Endothelial cell of umbilical vein (primary cell): ENCODE data around the gene TM9SF4. TPM values are rescaled to one million over a fixed set of nuclear protein-coding genes. Genes with fewer than 3 reads are reported as not detected.

Experiments used
- BruUV-seq: library from RNA; stranded (reverse); fragments of 400-500 nt; replicated peaks from 2 replicates; lab custom pipeline; 2021; lab: Mats Ljungman, UMichigan
- CTCF ChIA-PET: fragments of 300-600, 350-600 bp; sonication (Branson Sonifier 250); formaldehyde crosslinking; loops from one replicate; lab custom pipeline; 2021; ENCODE audit warnings: antibody characterized with exemption, inconsistent platforms; lab: Charles Lee
- POLR2A ChIA-PET: fragments of 300-600, 350-600 bp; sonication (Branson Sonifier 250); formaldehyde crosslinking; loops from one replicate; lab custom pipeline; 2021; ENCODE audit warnings: antibody characterized with exemption, inconsistent platforms; lab: Charles Lee
- DNase-seq: peaks from one replicate; pipeline ENCODE4 v3.0.0-alpha.2; 2011; ENCODE audit warnings: low read depth, low spot score
- FAIRE-seq: peaks from 2 replicates; lab custom pipeline; 2011; peaks lifted over from hg19 to GRCh38; lab: Jason Lieb, UNC
- H2AFZ ChIP-seq: 2 replicates; pipeline ENCODE4 v1.6.0; 2012; ENCODE audit warnings: low read depth, low read length, control low read depth, inconsistent platforms
- H3K27ac ChIP-seq: 2 replicates; pipeline ENCODE4 v1.5.1; 2011; ENCODE audit warnings: low read depth, mild to moderate bottlenecking, control low read depth, low read length, moderate library complexity; ENCODE audit not compliant: insufficient read depth
- H3K27me3 ChIP-seq, 2 experiments: 2 replicates each; pipeline versions ENCODE4 v1.6.0 to v1.6.1; 2011; ENCODE audit warnings: low read length in 2 of 2, mixed read lengths in 1 of 2; ENCODE audit not compliant: control insufficient read depth in 2 of 2, insufficient read depth in 2 of 2
- H3K36me3 ChIP-seq, 2 experiments: 2 replicates in 1 of 2; 3 replicates in 1 of 2; pipeline ENCODE4 v1.5.1; 2011; ENCODE audit warnings: low read length in 2 of 2, mild to moderate bottlenecking in 1 of 2, moderate library complexity in 1 of 2; ENCODE audit not compliant: control insufficient read depth in 2 of 2, insufficient read depth in 2 of 2; ENCODE audit errors: extremely low read depth in 1 of 2
- H3K4me1 ChIP-seq: 3 replicates; pipeline ENCODE4 v1.5.1; 2011; ENCODE audit warnings: mild to moderate bottlenecking, low read length; ENCODE audit not compliant: control insufficient read depth, insufficient read depth; ENCODE audit errors: extremely low read depth
- H3K4me2 ChIP-seq: 2 replicates; pipeline ENCODE4 v1.6.1; 2011; ENCODE audit warnings: low read length, control low read depth, mixed read lengths; ENCODE audit not compliant: insufficient read depth
- H3K4me3 ChIP-seq, 3 experiments: fragments of 200-600 bp in 1 of 3; sonication (generic), shearing (Covaris generic) in 1 of 3; replicated peaks in 1 of 3; 2 replicates each; pipeline ENCODE4 v1.5.1; 2011 to 2016; ENCODE audit warnings: control low read depth in 3 of 3, low read length in 3 of 3, mild to moderate bottlenecking in 2 of 3, inconsistent platforms in 1 of 3, low read depth in 1 of 3, moderate library complexity in 1 of 3; ENCODE audit not compliant: insufficient read depth in 1 of 3
- H3K79me2 ChIP-seq: 2 replicates; pipeline ENCODE4 v1.6.0; 2012; ENCODE audit warnings: low read length, inconsistent platforms; ENCODE audit not compliant: control insufficient read depth, insufficient read depth
- H3K9ac ChIP-seq: replicated peaks from 2 replicates; pipeline ENCODE3; 2011; ENCODE audit warnings: low read length, control low read depth; ENCODE audit not compliant: insufficient read depth; ENCODE audit errors: extremely low read depth
- H3K9me1 ChIP-seq: replicated peaks from 3 replicates; pipeline ENCODE4 v1.6.0; 2011; ENCODE audit warnings: mild to moderate bottlenecking, low read length; ENCODE audit not compliant: control insufficient read depth, insufficient read depth; ENCODE audit errors: extremely low read depth
- H3K9me3 ChIP-seq: replicated peaks from 2 replicates; pipeline ENCODE4 v1.5.1; 2012; ENCODE audit warnings: low read length, inconsistent platforms; ENCODE audit not compliant: control insufficient read depth, insufficient read depth
- H4K20me1 ChIP-seq: replicated peaks from 2 replicates; pipeline ENCODE3; 2011; ENCODE audit warnings: mild to moderate bottlenecking, low read length; ENCODE audit not compliant: control insufficient read depth, insufficient read depth; ENCODE audit errors: extremely low read depth
- CTCF ChIP-seq, 2 donors: IDR thresholded peaks; 1 replicate in 1 of 2; 2 replicates in 1 of 2; pipeline ENCODE4 v1.5.1; 2011; ENCODE audit warnings: low read length in 2 of 2, mild to moderate bottlenecking in 2 of 2, moderate library complexity in 2 of 2, control low read depth in 1 of 2, inconsistent platforms in 1 of 2, low read depth in 1 of 2; ENCODE audit not compliant: insufficient read depth in 1 of 2; ENCODE audit errors: extremely low read depth in 1 of 2
- EZH2 ChIP-seq: IDR thresholded peaks from 2 replicates; pipeline ENCODE4 v1.6.1; 2012; ENCODE audit warnings: borderline replicate concordance, low read depth, mild to moderate bottlenecking, moderate library complexity, low read length, inconsistent platforms; ENCODE audit not compliant: severe bottlenecking
- FOS ChIP-seq: IDR thresholded peaks from 2 replicates; pipeline ENCODE4 v1.6.1; 2011; ENCODE audit warnings: mild to moderate bottlenecking, low read length, moderate library complexity, borderline replicate concordance; ENCODE audit not compliant: insufficient read depth
- GATA2 ChIP-seq: IDR thresholded peaks from 2 replicates; pipeline ENCODE4 v1.7.0; 2011; ENCODE audit warnings: low read depth, mild to moderate bottlenecking, moderate library complexity, mixed read lengths, low read length; ENCODE audit not compliant: insufficient read length, insufficient read depth
- JUN ChIP-seq: IDR thresholded peaks from 2 replicates; pipeline ENCODE4 v1.6.1; 2011; ENCODE audit warnings: borderline replicate concordance, low read depth; ENCODE audit not compliant: insufficient read length, insufficient read depth
- MAX ChIP-seq: IDR thresholded peaks from 2 replicates; pipeline ENCODE4 v1.6.1; 2011; ENCODE audit not compliant: insufficient read depth, insufficient read length
- MYC ChIP-seq: IDR thresholded peaks from one replicate; pipeline ENCODE4 v1.6.1; 2011; ENCODE audit warnings: mild to moderate bottlenecking, low read depth, low read length
- POLR2A ChIP-seq: IDR thresholded peaks from 2 replicates; pipeline ENCODE4 v1.6.1; 2012; ENCODE audit warnings: low read depth, mild to moderate bottlenecking, control low read depth, low read length
- POLR2AphosphoS5 ChIP-seq: IDR thresholded peaks from 2 replicates; pipeline ENCODE4 v1.6.1; 2012; ENCODE audit warnings: low read depth, mild to moderate bottlenecking, control low read depth, low read length, moderate library complexity; ENCODE audit not compliant: insufficient read depth
- dilution Hi-C: fragments of 300-500 bp; cut with MboI; formaldehyde crosslinking; loops from one replicate; pipeline ENCODE4 v1.15.0; 2019; ENCODE audit warnings: low sequenced_read_pairs; ENCODE audit not compliant: extremely low pct_ligation_motif_present
- intact Hi-C: fragments of 100-400 bp; cut with micrococcal nuclease; formaldehyde crosslinking; loops from one replicate; pipeline ENCODE4 v1.10.0; 2022
- polyA plus RNA-seq, 4 experiments: library from polyadenylated mRNA; depleted of rRNA in 3 of 4; stranded (reverse) in 3 of 4; unstranded in 1 of 4; fragments of >200 nt; gene quantifications; 2 replicates each; pipeline versions ENCODE4 v1.2.1 to v1.2.3, GENCODE V29; 2011 to 2012; ENCODE audit warnings: missing spikeins in 1 of 4
- total RNA-seq: library from RNA; stranded (reverse); gene quantifications from 2 replicates; pipeline ENCODE4 v1.2.3, GENCODE V29; 2021

Gene TM9SF4
- total and polyA plus RNA-seq, 2 donors (not counting 3 experiments of a cell fraction or from before 2014, with no cell fraction given) = 46.4 to 61.9 TPM

GRCh38 chr20:32162351-32162750, 52.8 kb downstream of the TM9SF4 start:
- Histone ChIP-seq H3K9me1 (no peaks in the 10 kb centered on the region), H3K4me1 (no peaks in the 10 kb centered on the region), H3K36me3 (peaks cover 16 to 48% of the 10 kb centered on the region in 2 experiments), H3K27me3 (no peaks in the 10 kb centered on the region), H3K4me3 (no peak overlapping the region), H3K9ac (no peak overlapping the region), H4K20me1 (no peaks in the 10 kb centered on the region), H3K79me2 (no peaks in the 10 kb centered on the region), H3K27ac (no peak overlapping the region), H3K9me3 (no peaks in the 10 kb centered on the region), H3K4me2 (no peak overlapping the region), H2AFZ (no peak overlapping the region)
- ChIA-PET CTCF (no interaction called here), POLR2A (no interaction called here)
- BruUV-seq = no TSS peak
- TF ChIP-seq GATA2 (no peak), MAX (no peak), POLR2AphosphoS5 (no peak), POLR2A (no peak), FOS (no peak), EZH2 (no peak), MYC (no peak)
- intact Hi-C loops (loop anchor here (10.0 kb wide), 1 partner anchor 282 kb away; no protein-coding TSS in a partner anchor), dilution Hi-C loops (no loop called here)
- DNase-seq (no peak), FAIRE-seq (no peak)

- dilution Hi-C loops = no loop called here
- H3K4me1 ChIP-seq = no peaks in the 10 kb centered on the region
- no peaks in the 10 kb centered on the region for H4K20me1 ChIP-seq
- FAIRE-seq (no peak), DNase-seq (no peak)
- no peaks in the 10 kb centered on the region for H3K27me3 ChIP-seq
- H3K4me3 ChIP-seq = no peak overlapping the region
- H3K9me1 ChIP-seq = no peaks in the 10 kb centered on the region
- no peak overlapping the region for H3K4me2 ChIP-seq
- H2AFZ ChIP-seq = no peak overlapping the region
- H3K36me3 ChIP-seq = peaks cover 12 to 41% of the 10 kb centered on the region in 2 experiments
- POLR2A ChIA-PET = no interaction called here
- H3K27ac ChIP-seq = no peak overlapping the region
- no peak for TF ChIP-seq FOS
- no peak for TF ChIP-seq EZH2
- TF ChIP-seq GATA2 = no peak
- TF ChIP-seq MAX = no peak
- TF ChIP-seq CTCF (IDR thresholded peaks at IDR 0.05; ENCODE audit: extremely low read depth in 1 of 2, insufficient read depth in 1 of 2, low read depth in 1 of 2, low read length in 2 of 2) = no peak
- no peak for TF ChIP-seq MYC
- no peak for TF ChIP-seq POLR2A
- TF ChIP-seq POLR2AphosphoS5 = no peak
- no peak for TF ChIP-seq JUN
- H3K79me2 ChIP-seq = no peaks in the 10 kb centered on the region
- intact Hi-C loops = loop anchor here (10.0 kb wide), 1 partner anchor 281 kb away; no protein-coding TSS in a partner anchor
- no peaks in the 10 kb centered on the region for H3K9me3 ChIP-seq
- H3K9ac ChIP-seq = no peak overlapping the region
- BruUV-seq = no TSS peak
- CTCF ChIA-PET = no interaction called here
Measured at GRCh38 chr20:32163951-32164350, 54.4 kb downstream of the TM9SF4 start.
